Upper lobe of right lung (tissue), 1 donor: ENCODE data around the gene SYT1. TPM values are rescaled to one million over a fixed set of nuclear protein-coding genes. Genes with fewer than 3 reads are reported as not detected.

ENCODE experiments used
- ATAC-seq: fragments of 200-7000 bp; cut with Tn5 transposase; one replicate; pipeline ENCODE4 v1.9.1; 2020; ENCODE audit warnings: mild to moderate bottlenecking, moderate library complexity
- DNase-seq: peaks from one replicate; pipeline ENCODE4 v3.0.0-alpha.2; 2020
- H3K27ac ChIP-seq: fragments of 200-600 bp; one replicate; pipeline ENCODE4 v1.8.0; 2022
- H3K27me3 ChIP-seq: fragments of 200-600 bp; one replicate; pipeline ENCODE4 v1.8.0; 2022; ENCODE audit warnings: mild to moderate bottlenecking
- H3K36me3 ChIP-seq: fragments of 200-600 bp; one replicate; pipeline ENCODE4 v1.8.0; 2022
- H3K4me1 ChIP-seq: fragments of 200-600 bp; one replicate; pipeline ENCODE4 v1.8.0; 2022
- H3K4me3 ChIP-seq: fragments of 200-600 bp; one replicate; pipeline ENCODE4 v1.8.0; 2022; ENCODE audit warnings: mild to moderate bottlenecking
- H3K9me3 ChIP-seq: fragments of 200-600 bp; one replicate; pipeline ENCODE4 v1.8.0; 2022
- intact Hi-C: fragments of 100-400 bp; cut with DNase I; formaldehyde crosslinking; loops from one replicate; pipeline ENCODE4 v1.11.0; 2022
- total RNA-seq: library from RNA; stranded (reverse); fragmentation: NEBNext Ultra II Directional; extraction: Animal tissue kit (Norgen Biotek cat#: 25700); gene quantifications from one replicate; pipeline ENCODE4 v1.2.1, GENCODE V29; 2021
- TF ChIP-seq, protein P1 (sequence below): fragments of 200-600 bp; IDR thresholded peaks from one replicate; pipeline ENCODE4 v1.8.0; 2022; ENCODE audit warnings: antibody characterized with exemption
- donor health status: DM: no; HTN: yes; CAD: no; lungs with severe emphysema.

SYT1 gene
- total RNA-seq, 1 donor from 2014 or later, result 0.58 TPM

DNA sequence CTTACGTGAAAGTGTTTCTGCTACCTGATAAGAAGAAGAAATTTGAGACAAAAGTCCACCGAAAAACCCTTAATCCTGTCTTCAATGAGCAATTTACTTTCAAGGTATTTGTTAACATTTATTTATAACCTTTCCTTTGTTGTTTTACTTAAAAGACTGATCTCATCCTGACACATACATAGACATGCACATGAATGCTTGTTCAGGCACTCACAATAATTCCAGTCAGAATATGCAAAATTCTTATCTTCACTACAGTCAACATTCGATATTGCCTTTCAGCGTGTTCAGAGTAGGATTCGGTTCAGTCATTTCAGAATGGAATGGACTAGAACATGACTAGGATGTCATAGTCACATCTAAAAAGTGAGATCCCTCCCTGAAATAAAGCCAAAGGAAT lies 431.6 kb downstream of the SYT1 start:
- no peak overlapping the region for H3K4me3 ChIP-seq
- ATAC-seq, result no peak
- TF ChIP-seq, protein P1, sequence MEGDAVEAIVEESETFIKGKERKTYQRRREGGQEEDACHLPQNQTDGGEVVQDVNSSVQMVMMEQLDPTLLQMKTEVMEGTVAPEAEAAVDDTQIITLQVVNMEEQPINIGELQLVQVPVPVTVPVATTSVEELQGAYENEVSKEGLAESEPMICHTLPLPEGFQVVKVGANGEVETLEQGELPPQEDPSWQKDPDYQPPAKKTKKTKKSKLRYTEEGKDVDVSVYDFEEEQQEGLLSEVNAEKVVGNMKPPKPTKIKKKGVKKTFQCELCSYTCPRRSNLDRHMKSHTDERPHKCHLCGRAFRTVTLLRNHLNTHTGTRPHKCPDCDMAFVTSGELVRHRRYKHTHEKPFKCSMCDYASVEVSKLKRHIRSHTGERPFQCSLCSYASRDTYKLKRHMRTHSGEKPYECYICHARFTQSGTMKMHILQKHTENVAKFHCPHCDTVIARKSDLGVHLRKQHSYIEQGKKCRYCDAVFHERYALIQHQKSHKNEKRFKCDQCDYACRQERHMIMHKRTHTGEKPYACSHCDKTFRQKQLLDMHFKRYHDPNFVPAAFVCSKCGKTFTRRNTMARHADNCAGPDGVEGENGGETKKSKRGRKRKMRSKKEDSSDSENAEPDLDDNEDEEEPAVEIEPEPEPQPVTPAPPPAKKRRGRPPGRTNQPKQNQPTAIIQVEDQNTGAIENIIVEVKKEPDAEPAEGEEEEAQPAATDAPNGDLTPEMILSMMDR, result no peak
- no peaks in the 10 kb centered on the region for H3K9me3 ChIP-seq
- H3K4me1 ChIP-seq, result no peaks in the 10 kb centered on the region
- no peak overlapping the region for H3K27ac ChIP-seq
- intact Hi-C loops, result no loop called here
- no peaks in the 10 kb centered on the region for H3K36me3 ChIP-seq
- no peaks in the 10 kb centered on the region for H3K27me3 ChIP-seq
- no peak for DNase-seq

DNA sequence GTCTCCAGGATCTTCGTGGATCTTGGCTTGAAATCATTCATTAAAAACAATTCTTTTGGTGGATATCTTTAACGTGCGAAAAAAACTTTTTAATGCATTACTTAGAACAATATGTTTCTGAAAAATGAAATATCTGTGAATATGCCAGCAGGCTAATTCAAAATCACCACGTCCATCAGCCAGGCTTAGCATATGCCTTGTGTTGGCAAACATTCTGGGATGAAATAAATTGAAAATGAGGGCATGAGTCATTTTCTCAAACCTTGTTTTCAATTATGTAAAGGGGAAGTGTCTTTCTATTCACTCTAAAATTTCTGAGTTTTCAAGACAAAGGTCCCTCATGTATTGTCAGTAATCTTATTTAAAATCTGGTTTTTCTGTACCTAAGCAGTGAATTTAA lies 432.3 kb downstream of the SYT1 start:
- H3K27me3 ChIP-seq, result no peaks in the 10 kb centered on the region
- no peaks in the 10 kb centered on the region for H3K36me3 ChIP-seq
- no peaks in the 10 kb centered on the region for H3K9me3 ChIP-seq
- TF ChIP-seq, protein P1, result no peak
- H3K4me3 ChIP-seq, result no peak overlapping the region
- ATAC-seq (no peak), DNase-seq (no peak)
- no peaks in the 10 kb centered on the region for H3K4me1 ChIP-seq
- no peak overlapping the region for H3K27ac ChIP-seq
- intact Hi-C loops, result no loop called here

- ATAC-seq, result no peak
These were observed 433.9 kb downstream of the SYT1 start for GRCh38 chr12:79298506-79298905.

GRCh38 chr12:79299447-79300198 lies 435.0 kb downstream of the SYT1 start:
- Histone ChIP-seq H3K4me3 (no peak overlapping the region), H3K27ac (no peak overlapping the region), H3K36me3 (no peaks in the 10 kb centered on the region), H3K4me1 (no peaks in the 10 kb centered on the region), H3K27me3 (no peaks in the 10 kb centered on the region), H3K9me3 (no peaks in the 10 kb centered on the region)
- TF ChIP-seq, protein P1, result no peak
- no peak for ATAC-seq
- no peak for DNase-seq
- intact Hi-C loops, result no loop called here

More at GRCh38 chr12:79298506-79298905, 433.9 kb downstream of the SYT1 start:
- no peak for DNase-seq
- no peaks in the 10 kb centered on the region for H3K4me1 ChIP-seq
- TF ChIP-seq, protein P1, result no peak
- H3K9me3 ChIP-seq, result no peaks in the 10 kb centered on the region
- no peaks in the 10 kb centered on the region for H3K36me3 ChIP-seq
- H3K4me3 ChIP-seq, result no peak overlapping the region
- no peaks in the 10 kb centered on the region for H3K27me3 ChIP-seq
- no peak overlapping the region for H3K27ac ChIP-seq
- intact Hi-C loops, result no loop called here

DNA sequence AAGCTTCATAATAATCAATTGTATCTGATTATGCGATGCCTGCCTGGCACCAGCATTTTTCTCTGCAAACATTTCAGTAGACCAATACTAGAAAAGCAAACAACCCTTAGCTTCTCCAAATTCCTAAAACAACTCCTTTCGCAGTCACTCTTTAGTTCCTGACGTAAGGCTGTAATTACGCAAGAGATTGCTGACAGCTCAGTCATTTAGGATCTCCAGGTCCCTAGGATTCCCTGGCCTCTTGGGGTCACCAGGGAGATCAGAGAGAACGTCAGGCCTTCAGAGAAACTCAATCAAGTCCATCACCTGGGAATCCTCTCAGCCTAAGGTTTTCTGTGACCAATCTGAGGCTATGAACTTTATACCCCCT lies 435.6 kb downstream of the SYT1 start:
- no peaks in the 10 kb centered on the region for H3K36me3 ChIP-seq
- DNase-seq (no peak), ATAC-seq (peak; percentile 41)
- H3K27ac ChIP-seq, result no peak overlapping the region
- H3K9me3 ChIP-seq, result no peaks in the 10 kb centered on the region
- H3K4me1 ChIP-seq, result no peaks in the 10 kb centered on the region
- no peak overlapping the region for H3K4me3 ChIP-seq
- intact Hi-C loops, result no loop called here
- TF ChIP-seq, protein P1, result no peak
- H3K27me3 ChIP-seq, result no peaks in the 10 kb centered on the region
